Measurements from ENCODE around the gene ACBD4. TPM values are rescaled to one million over a fixed set of nuclear protein-coding genes. Genes with fewer than 3 reads are reported as not detected.

The ACBD4 gene
- total RNA-seq, 1 donor from 2014 or later = 3.2 TPM

DNA sequence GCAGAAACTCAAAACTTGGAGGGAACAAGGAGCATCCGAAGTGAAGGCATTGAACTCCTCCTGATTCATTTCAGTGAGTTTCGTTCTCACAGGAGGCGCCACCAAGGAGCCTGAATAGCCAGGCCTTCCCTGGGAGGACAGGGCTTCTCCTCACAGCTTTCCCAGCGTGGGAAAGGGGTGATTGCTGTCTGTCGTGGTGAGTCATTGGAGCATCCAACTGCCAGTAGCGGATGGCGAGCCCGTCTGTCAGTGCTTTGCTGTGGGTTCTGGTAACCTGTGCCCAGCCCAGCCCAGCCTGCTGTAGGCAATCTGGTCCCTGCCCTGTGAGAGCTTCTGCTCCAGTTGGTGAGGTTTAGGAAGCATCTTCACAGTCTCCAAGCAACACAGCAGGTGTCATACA is 31.5 kb upstream of the ACBD4 start:
- DNase-seq (ENCODE audit: low read depth in 2 of 2) = no peak

DNA sequence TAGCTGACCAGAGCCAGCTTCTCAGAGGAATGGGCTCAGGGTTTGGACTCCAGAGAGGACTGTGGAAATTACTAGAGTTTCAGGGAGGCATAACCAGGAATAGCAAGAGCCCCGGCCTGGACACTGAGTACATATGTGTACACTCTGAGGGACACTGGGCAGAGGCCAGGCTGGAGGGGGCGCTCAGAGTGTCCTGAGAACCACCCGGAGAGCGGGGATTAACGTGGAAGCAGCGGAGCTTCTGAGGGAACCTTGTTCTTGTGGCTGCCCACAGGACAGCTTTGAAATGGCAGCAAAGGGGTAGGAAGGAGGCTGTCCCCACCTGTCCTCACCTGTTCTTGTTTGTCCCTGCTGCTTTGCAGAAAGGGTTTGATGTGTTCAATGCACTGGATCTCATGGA is 31.0 kb upstream of the ACBD4 start:
- DNase-seq (ENCODE audit: low read depth in 2 of 2) = no peak

DNA sequence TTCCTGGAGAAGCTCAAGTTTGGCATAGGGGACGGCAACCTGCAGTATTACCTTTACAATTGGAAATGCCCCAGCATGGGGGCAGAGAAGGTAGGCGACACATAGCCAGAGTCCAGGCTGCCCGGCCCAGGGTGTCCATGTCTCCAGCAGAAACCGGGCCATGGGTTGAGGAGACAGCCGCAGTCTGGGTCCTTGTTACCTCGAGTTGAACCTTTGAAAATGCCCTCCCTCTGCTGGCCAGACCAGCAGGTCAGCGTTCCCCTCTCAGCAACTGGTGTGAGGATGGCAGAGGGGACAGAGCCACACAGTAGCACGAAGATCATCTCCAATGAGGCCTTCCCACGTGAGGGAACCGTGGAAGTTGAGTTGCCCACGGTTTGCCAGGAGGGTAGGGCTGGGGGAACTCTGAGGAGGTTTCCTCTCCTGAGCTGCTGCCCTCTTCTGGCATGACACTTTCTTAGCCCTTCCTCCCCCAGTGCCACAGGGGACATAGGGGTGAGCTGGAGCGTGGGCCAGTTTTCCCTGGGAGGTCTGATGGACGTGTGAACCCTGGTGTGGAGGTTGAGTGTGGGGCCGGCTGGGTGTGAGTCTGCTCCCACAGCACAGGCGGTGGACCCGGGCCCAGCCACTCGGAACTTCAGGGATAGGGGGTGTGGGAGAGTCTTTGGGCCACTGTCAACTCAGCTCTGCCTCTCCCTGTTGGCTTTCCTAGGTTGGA is 30.4 kb upstream of the ACBD4 start:
- no peak for DNase-seq (ENCODE audit: low read depth in 2 of 2)

DNA sequence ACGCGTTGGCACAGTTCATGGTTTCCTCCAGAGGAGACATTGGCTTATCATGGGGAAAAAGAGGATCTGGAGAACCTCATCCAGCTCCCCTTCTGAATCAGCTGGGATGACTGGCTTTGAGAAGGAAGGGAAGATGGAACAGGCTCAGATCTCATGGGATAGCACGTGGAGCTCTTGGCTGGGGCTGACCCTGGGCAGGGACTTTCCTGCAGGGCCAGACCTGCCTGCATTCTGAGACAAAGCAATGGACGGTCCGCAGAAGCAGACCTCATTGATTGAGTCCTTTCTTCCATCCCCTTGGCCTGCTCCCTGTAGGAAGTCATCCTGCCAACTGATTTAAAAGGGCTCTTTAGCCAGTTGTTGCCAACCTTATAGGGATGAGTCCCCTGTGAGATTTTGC is 29.4 kb upstream of the ACBD4 start:
- DNase-seq (ENCODE audit: low read depth in 2 of 2) = no peak

DNA sequence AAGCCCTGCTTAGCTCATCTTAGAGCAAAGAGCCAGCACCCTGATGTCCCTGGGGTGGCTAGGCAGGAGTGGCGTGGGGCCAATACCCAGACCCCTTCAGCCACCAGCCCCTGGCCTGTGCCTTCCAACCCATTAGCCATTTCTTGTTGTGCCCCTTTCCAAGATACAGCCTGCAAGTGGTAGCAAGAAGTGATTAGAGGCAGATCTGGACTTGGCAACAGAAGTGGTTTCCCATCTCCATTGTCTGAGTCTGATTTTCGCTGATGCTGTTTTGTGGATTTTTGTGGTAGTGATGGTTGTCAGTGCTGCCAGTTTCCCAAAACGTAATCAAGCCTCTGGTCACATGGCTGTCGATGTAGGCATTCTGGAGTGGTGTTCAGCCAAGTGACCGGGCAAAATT is 28.9 kb upstream of the ACBD4 start:
- no peak for DNase-seq (ENCODE audit: low read depth in 2 of 2)

DNA sequence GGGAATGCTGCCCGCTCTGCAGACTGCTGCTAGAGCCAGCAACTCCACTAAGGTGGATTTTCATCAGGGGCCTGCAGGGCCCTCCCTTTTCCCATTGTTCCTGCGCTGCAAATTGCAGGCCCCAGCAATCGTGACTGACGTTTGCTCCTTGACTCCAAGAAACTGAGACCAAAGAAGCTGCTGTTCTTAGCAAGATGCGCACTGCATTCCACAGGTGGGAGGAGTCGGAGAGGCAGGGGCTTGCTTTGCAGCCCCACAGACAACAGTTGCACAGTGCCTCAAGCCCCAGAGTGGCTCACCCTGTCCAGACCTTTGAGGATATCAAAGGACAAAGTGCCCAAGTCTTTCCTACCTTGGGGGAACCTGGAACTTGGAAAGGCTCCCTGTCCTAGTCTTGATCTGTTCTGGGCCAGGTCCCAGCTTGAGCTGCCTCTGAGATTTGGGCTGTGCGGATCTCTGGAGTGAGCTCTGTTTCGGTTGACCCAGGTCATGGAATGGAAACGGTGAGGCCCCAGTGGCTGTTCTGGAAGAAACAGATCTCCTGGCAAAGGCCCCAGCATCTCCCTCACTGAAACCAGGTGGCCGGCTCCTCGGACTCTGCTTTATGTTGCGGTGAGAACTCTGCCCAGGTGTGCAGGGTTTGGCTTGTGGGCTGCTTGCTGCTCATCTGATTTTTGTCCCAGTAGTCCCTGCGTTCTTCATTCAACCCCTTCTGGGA is 28.0 kb upstream of the ACBD4 start:
- DNase-seq (ENCODE audit: low read depth in 2 of 2) = no peak

DNA sequence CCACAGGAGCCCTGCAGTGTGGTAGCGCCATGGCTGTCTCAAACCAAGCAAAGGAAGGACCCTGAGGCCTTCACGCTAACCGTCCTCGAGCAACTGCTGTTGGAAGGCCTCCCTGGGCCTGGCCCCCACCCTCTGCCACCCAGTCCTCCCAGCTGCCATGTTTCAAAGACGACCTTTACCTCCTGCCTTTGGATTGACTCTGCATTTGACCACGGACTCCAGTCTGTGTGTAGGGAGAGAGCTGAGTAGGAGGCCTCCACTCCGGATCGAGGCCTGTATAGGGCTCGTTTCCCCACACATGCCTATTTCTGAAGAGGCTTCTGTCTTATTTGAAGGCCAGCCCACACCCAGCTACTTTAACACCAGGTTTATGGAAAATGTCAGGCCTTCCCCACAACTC is 27.4 kb upstream of the ACBD4 start:
- DNase-seq (ENCODE audit: low read depth in 2 of 2) = no peak

DNA sequence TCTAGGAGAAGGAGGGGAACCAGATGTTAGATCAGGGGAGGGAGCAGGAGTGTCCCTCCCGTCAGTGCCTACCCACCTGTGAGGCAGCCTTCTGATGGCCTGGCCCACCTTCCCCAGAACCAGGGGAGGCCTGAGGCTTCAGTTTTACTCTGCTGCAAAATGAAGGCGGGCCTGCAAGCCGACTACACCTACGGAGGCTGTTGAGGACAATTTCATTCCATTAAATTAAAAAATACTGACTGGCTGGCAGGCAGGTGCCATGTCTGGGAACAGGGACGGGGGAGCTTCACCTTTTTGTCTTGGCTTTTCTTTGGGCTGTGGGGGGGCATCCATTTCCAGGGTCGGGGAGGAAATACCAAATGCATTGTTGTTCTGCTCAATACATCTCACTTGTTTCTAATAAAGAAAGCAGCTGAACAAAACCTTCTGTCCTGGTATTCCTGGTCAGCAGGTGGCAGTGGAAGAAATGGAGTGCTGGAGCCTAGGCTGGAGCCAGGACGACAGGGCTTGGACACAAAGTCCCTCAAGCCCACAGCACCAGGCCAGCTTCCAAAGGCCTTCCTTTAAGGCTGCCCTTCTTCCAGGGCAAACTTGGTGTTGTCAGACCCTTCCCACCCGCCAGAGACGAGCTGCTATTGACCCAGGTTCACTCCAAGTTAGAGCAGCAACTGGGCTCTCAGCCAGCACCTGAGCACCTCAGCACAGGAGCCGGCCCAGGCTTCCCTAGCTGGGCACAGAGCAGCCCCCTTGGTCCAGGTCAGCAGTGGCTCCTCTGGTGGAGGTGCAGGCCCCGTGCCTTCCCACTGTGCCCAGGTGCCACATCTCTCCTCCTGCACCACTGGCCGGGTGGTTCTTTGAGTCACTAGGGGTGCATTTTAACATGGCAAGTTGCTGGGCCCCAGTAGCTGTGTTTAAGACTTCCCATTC is 26.6 kb upstream of the ACBD4 start:
- peak; percentile 33 to 67 for DNase-seq (ENCODE audit: low read depth in 2 of 2)

DNA sequence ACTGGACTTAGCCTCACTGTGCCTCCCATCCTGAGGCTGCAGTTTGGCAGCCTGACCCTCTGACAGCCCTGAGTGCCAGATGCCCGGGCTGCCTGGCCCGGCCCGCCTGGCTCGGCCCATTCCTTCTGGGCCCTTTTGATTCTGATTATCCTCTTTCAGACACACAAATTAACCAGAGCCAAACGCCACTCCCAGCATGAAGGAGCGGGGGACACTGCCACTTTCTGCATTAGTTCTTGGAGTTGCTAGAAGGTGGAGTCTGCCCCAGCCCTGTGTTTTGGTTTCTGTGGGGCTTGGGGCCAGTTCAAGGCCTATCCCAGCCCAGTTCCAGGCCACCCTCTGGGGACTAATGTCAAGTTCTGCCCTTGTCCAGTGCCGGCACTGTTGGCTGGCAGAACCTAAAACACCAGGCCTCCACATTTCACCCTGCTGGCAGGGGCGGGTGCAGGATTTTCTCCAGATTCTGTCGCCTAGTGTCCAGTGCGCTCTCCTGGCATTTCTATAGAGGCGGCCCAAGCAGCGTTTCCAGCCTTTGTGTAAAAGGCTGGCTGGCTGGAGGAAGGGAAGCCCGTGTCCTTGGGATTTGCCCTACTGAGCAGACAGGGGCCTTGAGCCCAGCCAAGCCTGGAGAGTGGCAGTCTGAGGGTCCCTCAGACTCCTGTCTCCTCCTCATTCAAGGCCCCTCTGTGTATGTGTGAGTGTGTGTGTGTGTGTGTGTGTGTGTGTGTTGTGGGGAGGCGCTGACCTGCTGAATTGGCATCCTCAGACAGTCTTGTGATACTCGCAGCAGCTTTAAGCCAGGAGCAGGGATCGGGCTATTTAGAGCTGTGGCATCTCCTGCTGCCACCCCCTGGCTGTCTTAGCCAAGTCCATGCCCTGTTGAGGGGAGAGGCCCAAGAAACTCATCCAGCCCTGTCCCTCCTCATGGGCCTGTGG is 24.5 kb upstream of the ACBD4 start:
- DNase-seq (ENCODE audit: low read depth in 2 of 2) = no peak

DNA sequence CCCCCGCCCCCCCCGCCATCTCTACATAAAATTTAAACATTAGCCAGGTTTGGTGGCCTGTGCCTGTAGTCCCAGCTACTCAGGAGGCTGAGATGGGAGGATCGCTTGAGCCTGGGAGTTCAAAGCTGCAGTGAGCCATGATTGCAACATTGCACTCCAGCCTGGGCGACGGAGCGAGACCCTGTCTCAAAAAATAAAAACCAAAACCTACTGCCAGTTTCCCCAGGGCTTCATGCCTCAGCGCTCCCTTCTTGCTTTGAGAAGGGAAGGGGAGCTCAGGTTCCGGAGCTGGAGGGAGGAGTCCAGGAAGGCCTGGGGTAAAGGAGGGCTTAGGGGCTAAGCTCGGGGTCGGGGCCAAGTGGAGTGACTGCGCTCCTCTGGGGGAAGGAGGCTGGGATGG is 23.6 kb upstream of the ACBD4 start:
- DNase-seq (ENCODE audit: low read depth in 2 of 2) = no peak

- no peak for DNase-seq (ENCODE audit: low read depth in 2 of 2)
These were observed 22.7 kb upstream of the ACBD4 start for GRCh38 chr17:45112559-45113423.

DNA sequence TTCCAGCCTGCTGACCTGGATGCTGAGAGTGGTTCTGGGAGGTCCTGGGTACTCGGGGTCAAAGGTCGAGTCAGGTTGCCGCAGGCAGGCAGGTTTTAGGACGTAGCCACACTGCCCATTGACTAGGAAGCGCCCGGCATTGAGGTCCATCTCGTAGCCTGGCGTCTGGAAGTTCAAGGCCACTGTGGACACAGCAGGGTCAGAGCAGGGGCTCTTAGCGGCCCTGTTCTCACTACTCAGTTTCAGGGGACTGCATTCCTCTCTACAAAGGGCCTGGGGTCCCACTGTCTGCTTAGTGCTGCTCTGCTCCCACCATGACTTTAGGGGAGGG is 22.1 kb upstream of the ACBD4 start:
- DNase-seq (ENCODE audit: low read depth in 2 of 2) = no peak

DNA sequence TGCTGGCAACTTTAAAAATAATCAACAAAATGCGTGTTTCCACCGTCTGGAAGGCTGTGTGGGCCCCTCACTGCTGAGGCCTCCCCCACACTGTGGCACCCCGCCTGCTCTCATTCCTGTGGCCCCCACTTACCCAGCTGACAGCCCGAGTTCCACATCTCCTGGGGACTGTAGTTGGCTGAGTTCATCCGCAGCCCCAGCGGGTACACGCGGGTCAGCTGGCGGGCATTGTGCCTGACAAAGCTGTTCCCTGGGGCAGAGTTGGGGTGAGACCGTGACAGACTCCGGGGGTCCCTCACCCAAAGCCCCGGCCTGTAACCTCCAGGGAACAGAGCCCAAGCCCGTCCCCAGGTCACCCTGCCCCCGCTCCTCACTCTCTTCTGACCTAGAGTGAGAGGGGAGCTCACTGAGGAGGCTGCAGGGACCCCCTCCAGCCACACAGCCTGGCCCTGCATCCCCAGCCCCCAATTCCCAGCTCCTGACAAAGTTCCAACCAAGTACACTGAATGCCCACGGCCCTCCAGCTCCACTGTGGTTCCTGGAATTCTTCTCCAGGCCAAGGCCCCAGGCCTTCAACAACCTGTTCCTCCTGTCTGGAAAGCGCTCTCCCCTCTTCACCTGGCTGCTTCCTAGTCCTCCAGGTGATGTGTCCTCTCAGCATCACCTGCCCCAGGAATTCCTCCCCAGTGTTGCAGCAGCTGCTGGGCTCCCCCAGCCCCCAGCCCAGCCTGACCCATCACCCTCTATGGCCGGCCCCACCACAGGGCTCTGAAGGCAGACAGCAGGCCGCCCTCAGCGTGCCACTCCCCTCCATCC is 21.2 kb upstream of the ACBD4 start:
- DNase-seq (ENCODE audit: low read depth in 2 of 2) = no peak

DNA sequence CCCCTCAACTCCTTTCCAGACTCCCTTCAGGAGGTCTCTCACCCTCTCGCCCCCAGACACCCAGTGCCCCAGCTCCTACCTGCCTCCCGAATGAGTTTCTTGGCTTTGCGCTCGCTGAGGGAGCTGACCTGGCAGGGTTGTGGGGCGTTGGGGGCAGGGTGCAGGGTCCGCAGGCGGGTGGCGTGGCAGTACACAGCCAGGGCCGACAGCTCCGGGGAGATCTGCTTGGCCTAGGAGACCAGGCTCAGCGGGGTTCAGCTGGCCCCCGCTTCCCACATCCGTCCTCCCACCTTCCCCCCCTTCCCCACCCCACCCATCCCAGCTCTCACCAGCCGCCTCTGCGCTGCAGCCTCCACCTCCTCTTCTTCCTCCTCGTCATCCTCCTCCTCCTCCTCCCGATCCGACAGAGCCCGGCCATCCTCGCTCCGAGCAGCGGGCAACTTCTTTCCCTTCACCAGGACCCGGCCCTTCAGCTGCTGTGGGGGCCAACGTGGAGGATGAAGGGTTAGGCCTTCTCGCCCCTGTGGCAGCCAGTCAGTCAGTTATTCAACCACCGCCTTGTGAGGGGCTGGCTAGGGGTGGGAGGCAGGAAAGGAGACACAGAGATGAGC is 20.4 kb upstream of the ACBD4 start:
- DNase-seq (ENCODE audit: low read depth in 2 of 2) = no peak

- DNase-seq (ENCODE audit: low read depth in 2 of 2) = no peak
These were observed 19.6 kb upstream of the ACBD4 start for GRCh38 chr17:45115871-45116270.

- no peak for DNase-seq (ENCODE audit: low read depth in 2 of 2)
These were observed 19.0 kb upstream of the ACBD4 start for GRCh38 chr17:45116434-45117016.

DNA sequence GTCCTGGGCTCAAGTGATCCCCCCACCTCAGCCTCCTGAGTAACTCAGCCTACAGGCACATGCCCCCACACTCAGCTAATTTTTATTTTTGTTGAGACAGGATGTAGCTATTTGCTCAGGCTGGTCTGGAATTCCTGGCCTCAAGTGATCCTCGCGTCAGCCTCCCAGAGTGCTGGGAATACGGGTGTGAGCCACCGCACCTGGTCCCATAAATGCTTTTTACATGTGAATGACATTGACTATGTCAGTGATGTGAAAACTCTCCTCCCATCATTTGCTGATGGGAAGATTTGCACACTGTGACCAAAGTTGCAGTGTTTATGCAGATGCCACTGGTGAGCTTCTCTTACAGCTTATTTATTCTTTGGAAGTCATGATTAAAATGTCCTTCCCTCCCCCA is 18.2 kb upstream of the ACBD4 start:
- no peak for DNase-seq (ENCODE audit: low read depth in 2 of 2)

- no peak for DNase-seq (ENCODE audit: low read depth in 2 of 2)
These were observed 17.4 kb upstream of the ACBD4 start for GRCh38 chr17:45117848-45118646.

Data from lung microvascular endothelial cell (primary cell).